ENCODE data around the gene GNAQ. TPM values are rescaled to one million over a fixed set of nuclear protein-coding genes. Genes with fewer than 3 reads are reported as not detected.

GNAQ gene
- total and polyA plus RNA-seq, 2 of the 13 experiments (the other 11 are each of a cell fraction or from before 2014, with no cell fraction given) = 16.5 to 17.7 TPM

GRCh38 chr9:77807846-77808750 is 223.5 kb downstream of the GNAQ start (continued):
- no peak for TF ChIP-seq KIAA2018 (CRISPR knock-in tag; IDR thresholded peaks at IDR 0.05; ENCODE audit: borderline replicate concordance)
- TF ChIP-seq ZNF543 (CRISPR knock-in tag; IDR thresholded peaks at IDR 0.05) = no peak
- TF ChIP-seq ATM (IDR thresholded peaks at IDR 0.05; ENCODE audit: borderline replicate concordance) = no peak
- TF ChIP-seq IRX3 (CRISPR knock-in tag; IDR thresholded peaks at IDR 0.05; ENCODE audit: borderline replicate concordance, low read depth) = no peak
- no peak for TF ChIP-seq IRF1 (CRISPR knock-in tag; IDR thresholded peaks at IDR 0.05; ENCODE audit: low read depth)
- TF ChIP-seq TGIF2 (CRISPR knock-in tag; IDR thresholded peaks at IDR 0.05) = no peak
- no peak for TF ChIP-seq ZNF205 (CRISPR knock-in tag; IDR thresholded peaks at IDR 0.05)
- peak; percentile 86 for TF ChIP-seq HNF4A (CRISPR knock-in tag; IDR thresholded peaks at IDR 0.05)
- no peak; the same call in 1 of the 2 replicates for TF ChIP-seq HMG20B (CRISPR knock-in tag; conservative IDR thresholded peaks at IDR 0.05)
- TF ChIP-seq TEAD3 (CRISPR knock-in tag; optimal IDR thresholded peaks at IDR 0.05; ENCODE audit: borderline replicate concordance) = no peak
- peak; percentile 27 for TF ChIP-seq MIXL1 (CRISPR knock-in tag; IDR thresholded peaks at IDR 0.05)
- TF ChIP-seq ZBTB8A (CRISPR knock-in tag; IDR thresholded peaks at IDR 0.05; ENCODE audit: borderline replicate concordance, low read depth) = no peak
- TF ChIP-seq MXD3 (CRISPR knock-in tag; IDR thresholded peaks at IDR 0.05) = no peak
- TF ChIP-seq ZNF232 (CRISPR knock-in tag; IDR thresholded peaks at IDR 0.05; ENCODE audit: borderline replicate concordance) = 0 out of 2 replicates have a peak, but pooled peaks have one; percentile 24
- TF ChIP-seq CHD2 (IDR thresholded peaks at IDR 0.05; ENCODE audit: low read depth, low read length) = no peak
- no peak for TF ChIP-seq NBN (conservative IDR thresholded peaks at IDR 0.05)
- peak; percentile 40; the same call in 1 of the 2 replicates for TF ChIP-seq CBFB (CRISPR knock-in tag; IDR thresholded peaks at IDR 0.05)
- no peak for TF ChIP-seq ZNF383 (CRISPR knock-in tag; IDR thresholded peaks at IDR 0.05; ENCODE audit: borderline replicate concordance)
- TF ChIP-seq ZNF460 (CRISPR knock-in tag; IDR thresholded peaks at IDR 0.05; ENCODE audit: borderline replicate concordance) = no peak
- TF ChIP-seq SYNCRIP (IDR thresholded peaks at IDR 0.05; ENCODE audit: insufficient read depth, low read depth, low read length) = no peak
- no peak for TF ChIP-seq HES4 (CRISPR knock-in tag; IDR thresholded peaks at IDR 0.05; ENCODE audit: borderline replicate concordance)
- no peak for TF ChIP-seq MBNL3 (CRISPR knock-in tag; conservative IDR thresholded peaks at IDR 0.05)

Measured in HepG2 (cell line).